ENCODE data around the gene TBX4.

DNA sequence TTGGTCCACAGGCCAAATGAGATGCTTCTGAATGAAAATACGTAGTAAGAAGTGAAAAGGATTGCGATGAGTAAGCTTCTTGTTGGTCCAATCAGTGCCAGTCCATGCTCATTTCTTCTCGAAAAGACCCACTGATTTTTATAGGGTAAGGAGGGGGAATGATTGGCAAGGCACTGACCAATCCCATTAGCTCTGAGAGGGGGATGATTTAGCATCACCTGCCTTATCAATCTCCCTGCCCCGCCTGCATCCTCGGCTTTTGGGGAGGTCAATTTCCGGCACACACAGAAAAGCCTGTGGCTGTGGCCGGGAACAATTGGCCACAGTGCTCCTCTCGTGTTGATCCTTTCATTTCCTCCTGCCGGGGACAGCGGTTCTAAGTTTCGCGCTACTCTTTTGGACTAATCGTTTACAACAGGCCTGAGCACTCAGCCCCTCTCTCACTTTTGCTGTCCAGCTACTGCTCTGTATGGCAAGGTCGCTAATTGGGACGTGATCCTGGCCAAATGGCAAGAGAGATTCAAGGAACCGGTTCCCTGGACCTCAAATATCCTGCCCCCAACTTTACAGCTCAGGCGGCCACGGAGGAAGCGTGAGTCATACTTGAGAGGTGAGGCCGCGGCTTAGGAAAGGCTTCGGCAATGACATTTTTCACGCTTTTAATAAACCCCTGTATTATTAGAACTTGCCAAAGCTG is 43.1 kb downstream of the TBX4 start:
- TF ChIP-seq, protein P1, sequence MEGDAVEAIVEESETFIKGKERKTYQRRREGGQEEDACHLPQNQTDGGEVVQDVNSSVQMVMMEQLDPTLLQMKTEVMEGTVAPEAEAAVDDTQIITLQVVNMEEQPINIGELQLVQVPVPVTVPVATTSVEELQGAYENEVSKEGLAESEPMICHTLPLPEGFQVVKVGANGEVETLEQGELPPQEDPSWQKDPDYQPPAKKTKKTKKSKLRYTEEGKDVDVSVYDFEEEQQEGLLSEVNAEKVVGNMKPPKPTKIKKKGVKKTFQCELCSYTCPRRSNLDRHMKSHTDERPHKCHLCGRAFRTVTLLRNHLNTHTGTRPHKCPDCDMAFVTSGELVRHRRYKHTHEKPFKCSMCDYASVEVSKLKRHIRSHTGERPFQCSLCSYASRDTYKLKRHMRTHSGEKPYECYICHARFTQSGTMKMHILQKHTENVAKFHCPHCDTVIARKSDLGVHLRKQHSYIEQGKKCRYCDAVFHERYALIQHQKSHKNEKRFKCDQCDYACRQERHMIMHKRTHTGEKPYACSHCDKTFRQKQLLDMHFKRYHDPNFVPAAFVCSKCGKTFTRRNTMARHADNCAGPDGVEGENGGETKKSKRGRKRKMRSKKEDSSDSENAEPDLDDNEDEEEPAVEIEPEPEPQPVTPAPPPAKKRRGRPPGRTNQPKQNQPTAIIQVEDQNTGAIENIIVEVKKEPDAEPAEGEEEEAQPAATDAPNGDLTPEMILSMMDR (IDR thresholded peaks at IDR 0.05) = no peak
- TF ChIP-seq POLR2A (IDR thresholded peaks at IDR 0.05) = no peak

All from breast epithelium (tissue), 3 donors.